OCI-LY1 (cell line): ENCODE results near the gene MAP3K4.

ENCODE experiments used
- EZH2 ChIP-seq: fragments of 200-600 bp; sonication (generic), shearing (Covaris generic); IDR thresholded peaks from 2 replicates; pipeline ENCODE4 v1.8.0; 2017; ENCODE audit warnings: borderline replicate concordance, mixed run types, mild to moderate bottlenecking, antibody characterized with exemption, low read length, moderate library complexity, mixed read lengths
- TF ChIP-seq, protein P1 (sequence below): fragments of 200-600 bp; sonication (generic), shearing (Covaris generic); IDR thresholded peaks from 2 replicates; pipeline ENCODE4 v1.5.1; 2017; ENCODE audit warnings: mild to moderate bottlenecking, antibody characterized with exemption, low read length, moderate library complexity, mixed read lengths

DNA sequence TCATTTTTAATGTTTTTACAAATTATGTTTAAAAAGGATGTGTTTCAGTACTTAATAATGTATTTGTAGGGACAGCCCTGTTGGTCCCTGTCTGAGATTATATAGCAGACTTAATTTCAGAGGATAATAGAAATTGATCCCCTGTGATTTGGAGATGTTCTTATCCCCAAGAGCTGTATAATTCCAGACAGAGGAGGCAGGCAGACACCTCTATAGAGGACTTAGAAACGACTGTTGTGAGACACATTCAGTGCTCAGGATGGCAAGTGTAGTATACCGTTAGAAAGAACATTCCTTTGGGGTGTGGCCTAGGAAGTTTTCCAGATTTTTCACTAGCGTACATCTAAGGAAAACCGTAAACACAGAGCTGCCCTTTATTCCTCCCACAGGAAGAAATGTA lies 117.8 kb downstream of the MAP3K4 start:
- TF ChIP-seq, protein P1, sequence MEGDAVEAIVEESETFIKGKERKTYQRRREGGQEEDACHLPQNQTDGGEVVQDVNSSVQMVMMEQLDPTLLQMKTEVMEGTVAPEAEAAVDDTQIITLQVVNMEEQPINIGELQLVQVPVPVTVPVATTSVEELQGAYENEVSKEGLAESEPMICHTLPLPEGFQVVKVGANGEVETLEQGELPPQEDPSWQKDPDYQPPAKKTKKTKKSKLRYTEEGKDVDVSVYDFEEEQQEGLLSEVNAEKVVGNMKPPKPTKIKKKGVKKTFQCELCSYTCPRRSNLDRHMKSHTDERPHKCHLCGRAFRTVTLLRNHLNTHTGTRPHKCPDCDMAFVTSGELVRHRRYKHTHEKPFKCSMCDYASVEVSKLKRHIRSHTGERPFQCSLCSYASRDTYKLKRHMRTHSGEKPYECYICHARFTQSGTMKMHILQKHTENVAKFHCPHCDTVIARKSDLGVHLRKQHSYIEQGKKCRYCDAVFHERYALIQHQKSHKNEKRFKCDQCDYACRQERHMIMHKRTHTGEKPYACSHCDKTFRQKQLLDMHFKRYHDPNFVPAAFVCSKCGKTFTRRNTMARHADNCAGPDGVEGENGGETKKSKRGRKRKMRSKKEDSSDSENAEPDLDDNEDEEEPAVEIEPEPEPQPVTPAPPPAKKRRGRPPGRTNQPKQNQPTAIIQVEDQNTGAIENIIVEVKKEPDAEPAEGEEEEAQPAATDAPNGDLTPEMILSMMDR: no peak
- no peak for TF ChIP-seq EZH2
